HT1080 (cell line): ENCODE results near the gene CMC2. TPM values are rescaled to one million over a fixed set of nuclear protein-coding genes. Genes with fewer than 3 reads are reported as not detected.

Source experiments
- DNase-seq: peaks from one replicate; pipeline ENCODE4 v3.0.0-alpha.2; 2015; ENCODE audit warnings: low read depth
- total RNA-seq: library from RNA; depleted of rRNA; stranded (reverse); fragments of >200 nt; shearing (Covaris generic); gene quantifications from 2 replicates; pipeline ENCODE4 v1.2.3, GENCODE V29; 2014; rRNA removed

The CMC2 gene
- total RNA-seq, 1 experiment from 2014 or later: 119 TPM

- no peak for DNase-seq
Measured at GRCh38 chr16:80936410-80936809, 70.3 kb downstream of the CMC2 start.

DNA sequence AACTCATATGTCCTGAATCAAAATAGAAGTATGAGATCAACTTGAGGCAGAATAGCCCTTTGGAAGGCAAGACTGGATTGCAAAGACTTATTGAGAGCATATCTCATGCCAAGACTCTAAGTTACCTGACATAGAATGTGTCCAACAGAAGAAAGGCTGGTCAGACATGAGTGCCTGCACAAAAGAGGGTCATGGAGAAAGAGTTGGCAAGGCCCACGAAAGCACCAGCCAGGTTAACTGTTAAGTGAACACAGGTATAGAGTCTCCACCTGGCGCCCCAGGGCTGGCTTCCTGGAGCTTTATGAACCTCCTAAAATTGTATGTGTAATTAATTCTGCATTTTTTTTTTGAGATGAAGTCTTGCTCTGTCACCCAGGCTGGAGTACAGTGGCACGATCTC, 71.0 kb downstream of the CMC2 start:
- DNase-seq: no peak

DNA sequence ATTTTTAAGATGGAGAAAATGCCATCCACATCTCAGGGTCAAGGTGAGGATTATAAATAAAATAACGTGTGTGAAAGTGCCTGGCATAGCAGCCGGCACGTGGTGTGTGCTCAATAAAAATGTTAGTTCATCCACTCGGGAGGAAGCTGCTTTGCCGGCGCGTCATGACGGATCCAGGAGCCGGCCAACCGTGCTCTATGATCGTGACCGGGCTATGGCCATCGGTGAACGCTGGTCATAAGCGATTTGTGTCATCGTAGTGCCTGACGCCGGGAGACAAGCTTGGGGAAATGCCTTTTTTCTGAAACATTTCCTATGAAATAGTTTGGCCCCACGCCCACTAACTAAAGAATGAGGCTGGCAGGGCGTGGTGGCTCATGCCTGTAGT, 74.0 kb downstream of the CMC2 start:
- DNase-seq: peak; percentile 88

DNA sequence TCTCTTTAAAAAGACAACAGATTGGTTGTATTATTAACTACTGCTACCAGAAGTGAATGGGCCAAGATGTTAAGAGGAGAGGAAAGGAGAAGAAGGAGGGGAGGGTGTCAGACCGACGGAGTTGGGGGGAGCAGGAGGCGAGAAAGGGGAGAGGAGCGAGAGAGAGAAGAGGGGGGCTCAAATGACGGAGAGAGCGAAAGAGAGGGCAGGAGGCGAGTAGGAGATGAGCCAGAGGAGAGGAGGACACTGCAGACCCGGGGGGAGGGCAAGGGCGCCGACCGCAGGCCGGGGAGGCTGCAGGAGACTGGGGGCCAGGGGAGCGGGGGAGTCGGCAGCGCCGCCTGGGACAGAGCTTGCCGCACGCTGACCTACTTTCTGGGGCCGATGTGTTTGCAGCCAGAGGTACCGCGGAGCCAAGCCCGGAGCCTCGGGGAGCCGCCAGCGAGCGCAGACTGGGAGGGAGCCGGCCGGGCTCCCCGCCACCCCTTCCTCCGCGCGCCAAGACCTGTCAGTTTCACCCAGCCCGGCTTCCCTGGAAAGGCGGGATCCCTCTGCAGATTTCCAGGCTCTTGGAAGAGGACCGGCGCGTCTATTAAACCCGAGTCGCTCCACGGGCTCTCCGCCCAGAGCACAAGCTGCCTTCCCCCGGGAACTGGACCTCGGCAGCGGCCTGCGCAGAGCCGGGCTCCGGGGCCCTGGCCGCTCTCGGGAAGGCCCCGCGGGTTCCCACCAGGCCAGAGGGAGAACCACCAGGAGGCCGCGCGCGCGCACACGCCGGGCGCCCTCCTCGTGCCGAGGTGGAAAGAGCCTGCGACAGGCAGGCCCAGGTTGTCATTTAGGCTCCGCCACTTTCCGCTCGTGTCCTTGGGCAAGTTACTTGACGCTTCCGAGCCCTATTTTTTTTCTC, 74.6 kb downstream of the CMC2 start:
- DNase-seq: peak; percentile 44

DNA sequence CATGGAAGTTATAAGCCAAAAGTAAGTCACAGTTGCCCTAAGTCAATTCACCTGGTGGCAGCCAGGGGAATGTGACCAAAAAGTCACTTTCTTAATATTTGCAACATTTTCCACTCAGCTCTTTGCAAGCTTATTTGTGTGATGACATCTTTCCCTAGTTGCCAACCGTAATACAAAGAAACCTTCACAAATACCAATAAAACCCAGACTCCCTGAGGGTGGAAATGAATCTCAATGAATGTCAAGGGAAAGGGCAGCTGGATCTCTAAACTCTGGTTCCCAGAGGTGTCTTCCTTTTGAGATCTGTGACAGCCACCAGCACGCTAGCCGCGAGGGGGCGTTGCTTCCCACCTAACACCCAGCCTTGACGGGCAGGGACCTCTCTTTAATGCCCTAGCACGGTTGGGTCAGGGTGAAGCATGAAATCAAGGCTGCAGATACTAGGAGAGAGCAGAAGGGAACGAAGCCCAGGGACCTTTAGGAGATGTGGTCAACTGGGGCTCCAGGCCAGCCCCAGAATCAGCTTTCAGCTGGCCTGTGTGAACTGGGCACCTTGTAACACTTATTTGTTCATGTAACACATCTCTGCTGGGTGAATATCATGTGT, 82.2 kb downstream of the CMC2 start:
- peak; percentile 50 for DNase-seq

GRCh38 chr16:80923356-80923755, 83.3 kb downstream of the CMC2 start:
- no peak for DNase-seq

Other genes with a start within 250 kb of the CMC2 start
- 7.3 and 10.3 TPM in 2 replicates for gene CDYL2, start 202.3 kb downstream of the CMC2 start, total RNA-seq
- gene CENPN, start 329 bp upstream of the CMC2 start, total RNA-seq: 67.4 and 76.5 TPM in 2 replicates
- 34.7 and 35.2 TPM in 2 replicates for gene ATMIN, start 29.0 kb upstream of the CMC2 start, total RNA-seq
- gene C16orf46, start 70.4 kb upstream of the CMC2 start, total RNA-seq: not detected in 2 replicates
- 33.0 and 47.4 TPM in 2 replicates for gene GCSH, start 89.5 kb upstream of the CMC2 start, total RNA-seq
- gene BCO1, start 231.8 kb upstream of the CMC2 start, total RNA-seq: not detected in 2 replicates